ENCODE data around the gene GCGR.

GCGR gene

GRCh38 chr17:81812571-81813370 is 8.8 kb downstream of the GCGR start:
- no peak for DNase-seq

GRCh38 chr17:81813371-81813684 is 9.4 kb downstream of the GCGR start:
- DNase-seq: no peak

DNA sequence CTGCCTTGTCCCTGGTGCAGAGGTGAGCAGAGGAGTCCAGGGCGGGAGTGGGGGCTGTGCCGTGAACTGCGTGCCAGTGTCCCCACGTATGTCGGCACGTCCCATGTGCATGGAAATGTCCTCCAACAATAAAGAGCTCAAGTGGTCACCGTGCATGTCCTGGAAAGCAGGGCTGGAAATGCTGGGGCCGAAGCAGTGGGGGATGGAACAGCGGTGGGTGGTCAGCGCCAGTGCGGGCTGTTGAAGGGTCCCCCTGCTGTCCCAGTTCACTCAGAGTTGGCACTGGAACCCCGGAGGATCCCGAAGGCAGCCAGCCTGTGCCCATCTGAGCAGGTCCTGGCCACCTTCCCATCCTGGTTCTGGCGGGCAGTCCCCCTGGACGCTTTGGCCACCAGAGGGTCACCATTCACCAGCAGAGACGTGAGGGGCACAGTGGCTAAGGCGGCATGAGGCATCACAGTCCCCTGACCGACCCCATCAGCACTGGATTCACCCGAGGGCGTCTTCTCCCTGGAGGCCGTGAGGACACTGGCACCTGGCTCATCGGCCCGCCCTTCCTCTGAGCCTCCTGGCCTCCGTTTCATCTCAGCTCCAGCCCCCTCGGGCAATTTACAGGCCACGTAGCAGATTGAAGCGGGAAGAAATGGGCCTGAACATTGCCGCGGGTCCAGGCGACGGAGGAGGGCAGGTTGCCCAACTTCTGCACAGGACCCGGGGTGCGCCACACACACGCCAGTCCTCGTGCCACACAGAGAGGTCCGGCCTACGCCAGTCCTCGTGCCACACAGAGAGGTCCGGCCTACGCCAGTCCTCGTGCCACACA is 10.1 kb downstream of the GCGR start:
- no peak for DNase-seq

DNA sequence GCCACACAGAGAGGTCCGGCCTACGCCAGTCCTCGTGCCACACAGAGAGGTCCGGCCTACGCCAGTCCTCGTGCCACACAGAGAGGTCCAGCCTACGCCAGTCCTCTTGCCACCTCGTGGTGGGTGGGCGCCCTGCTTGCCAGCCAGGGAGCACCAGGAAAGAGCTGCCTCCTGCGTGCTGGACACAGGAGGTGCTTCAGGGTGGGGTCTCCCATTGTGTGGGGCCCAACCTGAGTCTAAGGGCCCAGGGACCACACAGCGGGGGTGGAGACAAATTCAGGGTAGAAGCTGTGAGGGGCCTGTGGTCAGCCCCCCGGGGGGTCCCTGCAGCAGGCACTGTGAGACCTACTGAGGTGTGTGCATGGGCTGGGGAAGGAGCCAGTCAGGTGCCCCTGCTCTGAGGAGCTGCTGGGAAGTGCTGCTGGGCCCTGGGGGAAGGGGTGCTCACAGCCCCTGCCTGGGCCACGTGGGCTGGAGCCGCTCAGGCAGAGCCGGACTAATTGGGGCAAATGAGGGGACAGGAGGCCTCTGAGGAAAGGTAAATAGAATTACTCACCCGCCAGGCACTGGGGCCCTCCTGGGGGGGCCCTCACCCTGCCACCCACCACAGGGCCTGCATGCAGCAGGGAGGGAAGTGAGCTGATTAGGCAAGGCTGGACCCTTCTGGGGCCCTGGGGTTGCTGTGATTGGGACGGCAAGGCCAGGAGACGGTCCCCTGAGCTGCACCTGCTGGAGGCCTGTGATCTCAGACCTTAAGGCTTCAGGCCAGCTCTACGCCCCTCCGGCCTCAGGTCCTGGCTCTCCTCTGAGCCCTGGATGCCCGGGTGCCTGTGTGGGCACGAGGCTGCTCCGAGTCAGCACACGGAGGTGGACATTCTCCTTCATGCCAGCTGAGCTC is 11.0 kb downstream of the GCGR start:
- DNase-seq: no peak

- DNase-seq: no peak
Observed at GRCh38 chr17:81815646-81815986, 11.7 kb downstream of the GCGR start.

- no peak for DNase-seq
Observed at GRCh38 chr17:81817758-81818147, 13.8 kb downstream of the GCGR start.

- DNase-seq: no peak
Observed at GRCh38 chr17:81819708-81820107, 15.8 kb downstream of the GCGR start.

- no peak for DNase-seq
Observed at GRCh38 chr17:81821147-81821546, 17.2 kb downstream of the GCGR start.

DNA sequence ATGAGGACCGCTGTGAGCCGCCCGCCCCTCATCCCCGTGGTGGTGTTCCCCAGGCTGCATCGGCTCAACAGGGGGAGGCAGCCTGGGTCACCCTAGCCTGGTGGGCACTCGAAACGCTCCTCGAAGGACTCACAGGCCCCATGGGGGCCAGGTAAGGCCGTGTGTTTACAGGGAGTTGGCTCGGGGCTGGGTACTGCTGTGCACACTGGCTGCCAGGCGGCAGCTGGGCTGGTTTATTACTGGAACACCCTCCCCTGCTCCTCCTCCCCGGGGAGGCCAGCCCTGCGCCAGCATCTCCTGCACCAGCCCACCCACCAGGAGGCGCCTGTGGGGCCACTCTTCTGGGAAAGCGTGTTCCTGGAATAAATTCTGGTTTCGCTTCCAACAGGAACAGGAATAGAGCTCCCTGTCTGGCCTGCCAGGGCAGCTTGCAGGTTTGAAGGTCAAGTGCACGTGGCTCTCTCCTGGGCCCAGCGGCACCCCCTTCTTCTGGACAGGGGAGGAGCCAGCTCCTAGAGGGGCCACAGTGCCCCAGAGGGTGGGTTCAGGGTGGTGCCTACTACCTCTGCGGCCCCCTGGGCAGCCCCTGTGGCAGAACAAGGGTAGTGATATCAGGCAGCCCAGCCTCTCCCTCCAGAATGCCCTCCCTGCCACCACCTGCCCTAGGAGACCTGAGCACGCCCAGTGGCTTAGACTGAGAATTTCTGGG is 17.8 kb downstream of the GCGR start:
- peak in 1 of 2 experiments; percentile 19 for DNase-seq

GRCh38 chr17:81822312-81822637 is 18.3 kb downstream of the GCGR start:
- DNase-seq: no peak

DNA sequence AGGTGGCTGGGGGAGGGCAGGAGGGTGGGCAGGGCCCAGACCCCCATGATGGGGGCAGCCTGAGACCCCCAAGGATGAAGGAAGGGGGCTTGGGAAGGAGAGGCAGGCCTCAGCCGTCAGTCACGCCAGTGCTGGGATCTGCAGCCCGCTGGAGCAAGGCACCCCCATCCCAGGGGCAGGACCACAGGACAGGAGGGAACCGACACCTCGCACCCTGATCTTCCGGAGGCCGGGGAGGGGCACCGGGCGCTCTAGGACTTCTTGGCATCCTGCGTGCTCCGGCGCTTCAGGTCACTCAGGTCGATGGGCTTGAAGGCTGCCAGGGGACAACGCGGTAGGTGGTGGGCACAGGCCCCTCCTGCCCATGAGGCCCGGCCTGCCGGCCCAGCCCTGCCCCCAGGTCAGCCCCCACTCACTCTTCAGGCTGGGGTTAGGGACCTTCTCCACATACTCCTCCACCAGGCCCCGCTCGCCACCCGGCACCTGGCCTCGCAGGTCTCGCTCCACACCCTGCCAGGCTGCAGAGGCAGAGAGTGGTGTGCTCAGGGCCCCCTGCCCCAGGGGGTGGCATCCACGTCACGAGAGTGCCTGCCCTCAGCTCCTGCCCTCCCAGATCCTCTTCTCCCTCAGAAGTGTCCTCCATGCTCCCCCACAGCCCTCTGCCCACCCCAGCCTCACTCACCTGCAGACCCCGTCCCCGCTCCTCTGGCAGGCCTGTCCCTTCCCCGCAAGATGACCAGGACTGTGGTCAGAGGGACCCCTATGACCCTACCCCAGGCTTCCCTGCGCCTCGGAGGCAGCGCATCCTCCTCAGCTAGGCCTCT is 19.3 kb downstream of the GCGR start:
- no peak for DNase-seq

- no peak for DNase-seq
Observed at GRCh38 chr17:81823820-81824550, 20.0 kb downstream of the GCGR start.

- DNase-seq: no peak
Observed at GRCh38 chr17:81824595-81824994, 20.6 kb downstream of the GCGR start.

- no peak for DNase-seq
Observed at GRCh38 chr17:81825841-81826466, 22.0 kb downstream of the GCGR start.

DNA sequence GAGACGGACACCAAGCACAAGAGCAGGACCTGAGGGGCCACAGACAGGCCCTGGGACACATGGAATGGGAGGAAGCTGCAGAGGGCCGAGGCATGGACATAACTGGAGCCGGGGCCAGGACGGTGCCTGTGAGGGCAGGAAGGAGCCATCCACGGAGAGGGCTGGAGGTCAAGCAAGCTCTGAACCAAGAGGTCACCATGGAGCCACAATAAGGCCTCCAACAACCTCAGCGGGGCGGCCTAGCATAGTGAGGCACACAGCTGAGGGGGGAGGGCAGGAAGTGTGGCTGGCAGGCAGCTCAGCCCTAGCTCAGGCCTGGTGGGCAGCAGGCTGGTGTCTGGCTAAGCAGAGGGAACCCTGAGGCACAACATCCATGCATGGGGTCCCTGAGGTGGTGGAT is 24.7 kb downstream of the GCGR start:
- no peak for DNase-seq

- DNase-seq: no peak
Observed at GRCh38 chr17:81829858-81830257, 25.9 kb downstream of the GCGR start.

- no peak for DNase-seq
Observed at GRCh38 chr17:81831563-81831956, 27.6 kb downstream of the GCGR start.

DNA sequence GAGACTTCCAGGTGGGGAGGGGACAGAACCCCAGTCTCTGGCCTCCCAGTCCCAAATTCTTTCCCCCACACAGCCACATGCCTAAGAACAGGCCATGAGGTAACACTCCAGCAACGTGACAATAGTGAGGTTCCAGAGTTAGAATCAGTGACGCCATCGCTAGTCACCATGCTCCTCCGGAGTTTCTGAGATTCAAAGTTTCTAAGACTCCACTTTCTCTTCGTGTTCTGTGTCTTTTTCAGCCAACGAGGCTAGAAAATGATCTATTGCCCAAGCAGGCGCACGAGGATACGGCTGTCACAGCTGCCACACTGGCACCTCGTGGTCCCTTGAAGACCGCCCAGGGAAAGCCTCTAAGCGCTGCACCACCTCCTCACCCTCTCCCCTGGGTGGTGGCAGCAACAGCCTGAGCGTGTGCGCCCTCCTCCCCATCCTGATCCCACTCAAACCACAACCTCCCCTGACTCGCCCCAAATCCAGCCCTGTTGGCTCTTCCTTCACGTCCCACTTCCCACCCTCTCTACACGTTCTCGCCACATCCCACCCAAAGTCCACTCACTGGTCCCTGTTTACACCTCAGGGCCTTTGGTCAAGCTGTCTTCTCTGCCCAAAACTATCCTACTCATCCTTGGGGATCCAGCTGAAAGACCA is 28.1 kb downstream of the GCGR start:
- peak; percentile 35 to 42 for DNase-seq

GRCh38 chr17:81832608-81833159 is 28.7 kb downstream of the GCGR start:
- DNase-seq: peak; percentile 33 to 40

Measured in activated CD4-positive, alpha-beta T cell treated with anti-CD3 and anti-CD28 coated beads, Interleukin-2, amount 50 U/mL, for 4 hours (primary cell).